Activated T-helper 1 cell treated with anti-CD3 and anti-CD28 coated beads, Interleukin-12 subunit alpha, Interleukin-12 subunit beta, Interleukin-2, Interleukin-4 antibody, amounts not matched to agents 30 ng/mL and 10 ng/mL and 1 ng/mL, durations not matched to agents 14 hours and 24 hours and 36 hours (primary cell): ENCODE data around the gene UNC5C. TPM values are rescaled to one million over a fixed set of nuclear protein-coding genes. Genes with fewer than 3 reads are reported as not detected.

Experiments
- DNase-seq: peaks from one replicate; pipeline ENCODE4 v3.0.0; 2021; ENCODE audit warnings: low spot score
- H3K27ac Mint-ChIP-seq: one replicate; pipeline ENCODE4 v1.8.0; 2021; ENCODE audit warnings: mild to moderate bottlenecking, mixed read lengths
- H3K27me3 Mint-ChIP-seq: one replicate; pipeline ENCODE4 v1.8.0; 2022; ENCODE audit warnings: mild to moderate bottlenecking, moderate library complexity, mixed read lengths; ENCODE audit not compliant: insufficient read depth
- H3K36me3 Mint-ChIP-seq: one replicate; pipeline ENCODE4 v1.8.0; 2021; ENCODE audit warnings: low read depth, mixed read lengths
- H3K4me1 Mint-ChIP-seq: one replicate; pipeline ENCODE4 v1.8.0; 2021; ENCODE audit warnings: low read depth, mixed read lengths
- H3K4me3 Mint-ChIP-seq: one replicate; pipeline ENCODE4 v1.8.0; 2021; ENCODE audit warnings: mild to moderate bottlenecking, moderate library complexity, mixed read lengths
- H3K9me3 Mint-ChIP-seq: one replicate; pipeline ENCODE4 v1.8.0; 2021; ENCODE audit warnings: mixed read lengths
- intact Hi-C: fragments of 100-400 bp; cut with micrococcal nuclease; formaldehyde crosslinking; loops from one replicate; pipeline ENCODE4 v1.15.1; 2024
- total RNA-seq: library from RNA; stranded (reverse); gene quantifications from 2 replicates; pipeline ENCODE4 v1.2.3, GENCODE V29; 2022

Gene UNC5C
- total RNA-seq, 1 donor from 2014 or later = not detected

DNA sequence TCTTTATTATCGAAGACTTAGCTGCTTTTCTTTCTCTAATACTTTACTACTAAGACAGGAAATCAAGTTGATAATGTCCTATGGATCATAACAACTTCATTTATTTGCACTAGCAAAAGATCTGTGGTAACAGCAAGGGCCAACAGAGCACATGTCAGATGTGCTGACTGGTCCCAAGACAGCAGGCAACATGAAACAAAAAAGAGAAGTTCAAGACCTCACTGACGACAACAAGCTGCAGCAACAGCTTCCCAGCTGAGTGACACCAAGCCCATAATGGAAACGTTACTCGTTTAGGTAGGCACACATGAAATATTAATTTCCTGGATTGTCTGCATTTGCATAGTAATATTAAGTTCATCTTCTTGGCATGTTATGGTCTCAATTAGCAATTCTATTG is 126.9 kb downstream of the UNC5C start:
- Mint-ChIP-seq H3K36me3 (no peaks in the 10 kb centered on the region), H3K4me3 (no peak overlapping the region), H3K27me3 (no peaks in the 10 kb centered on the region), H3K9me3 (no peaks in the 10 kb centered on the region), H3K27ac (no peak overlapping the region), H3K4me1 (no peaks in the 10 kb centered on the region)
- intact Hi-C loops = no loop called here
- DNase-seq = no peak

DNA sequence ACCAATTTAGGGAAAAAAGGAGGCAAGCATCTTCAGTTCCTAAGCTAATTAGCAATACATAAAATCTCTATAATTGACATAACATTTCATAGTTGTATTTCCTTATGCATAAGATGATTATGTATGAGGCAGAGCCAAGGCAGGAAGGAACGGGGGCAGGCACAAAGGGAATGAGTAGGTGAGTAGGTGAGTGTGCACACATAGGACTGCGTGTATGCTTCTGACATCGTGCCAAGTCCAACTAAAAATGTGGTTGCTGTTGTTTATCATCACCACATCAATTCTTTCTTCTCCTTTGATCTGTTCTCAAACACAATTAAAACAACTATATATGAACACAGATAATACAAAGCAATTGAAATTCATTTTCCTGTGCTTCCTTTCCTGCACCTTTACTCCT is 131.2 kb downstream of the UNC5C start:
- no peak overlapping the region for H3K27ac Mint-ChIP-seq

DNA sequence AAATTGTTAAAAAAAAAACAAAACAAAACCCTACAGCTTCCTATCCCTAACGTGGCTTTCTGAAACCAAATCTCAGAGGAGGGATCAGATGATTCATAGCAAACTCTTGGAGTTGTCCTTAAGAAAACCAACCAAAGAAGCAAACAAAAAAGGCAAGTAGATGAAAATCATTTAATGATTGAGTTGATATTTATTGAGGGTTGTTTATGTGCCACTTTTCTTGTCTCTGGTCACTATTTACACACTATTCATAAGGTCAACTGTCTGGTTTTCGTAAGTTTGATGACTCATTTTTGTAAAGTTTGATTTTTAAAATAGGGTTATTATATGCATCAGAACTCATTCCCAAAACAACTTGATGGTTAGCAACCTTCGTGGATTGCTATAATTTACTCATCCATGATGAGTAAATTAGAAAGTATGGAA is 133.4 kb downstream of the UNC5C start:
- H3K36me3 Mint-ChIP-seq = no peaks in the 10 kb centered on the region
- no peak for DNase-seq
- intact Hi-C loops = no loop called here
- no peak overlapping the region for H3K27ac Mint-ChIP-seq
- no peaks in the 10 kb centered on the region for H3K9me3 Mint-ChIP-seq
- no peak overlapping the region for H3K4me3 Mint-ChIP-seq
- H3K27me3 Mint-ChIP-seq = no peaks in the 10 kb centered on the region
- H3K4me1 Mint-ChIP-seq = no peaks in the 10 kb centered on the region

More for the DNA sequence above, 131.2 kb downstream of the UNC5C start:
- Mint-ChIP-seq H3K27me3 (no peaks in the 10 kb centered on the region), H3K4me1 (no peaks in the 10 kb centered on the region), H3K9me3 (no peaks in the 10 kb centered on the region), H3K36me3 (no peaks in the 10 kb centered on the region), H3K4me3 (no peak overlapping the region)
- DNase-seq = no peak
- intact Hi-C loops = no loop called here

DNA sequence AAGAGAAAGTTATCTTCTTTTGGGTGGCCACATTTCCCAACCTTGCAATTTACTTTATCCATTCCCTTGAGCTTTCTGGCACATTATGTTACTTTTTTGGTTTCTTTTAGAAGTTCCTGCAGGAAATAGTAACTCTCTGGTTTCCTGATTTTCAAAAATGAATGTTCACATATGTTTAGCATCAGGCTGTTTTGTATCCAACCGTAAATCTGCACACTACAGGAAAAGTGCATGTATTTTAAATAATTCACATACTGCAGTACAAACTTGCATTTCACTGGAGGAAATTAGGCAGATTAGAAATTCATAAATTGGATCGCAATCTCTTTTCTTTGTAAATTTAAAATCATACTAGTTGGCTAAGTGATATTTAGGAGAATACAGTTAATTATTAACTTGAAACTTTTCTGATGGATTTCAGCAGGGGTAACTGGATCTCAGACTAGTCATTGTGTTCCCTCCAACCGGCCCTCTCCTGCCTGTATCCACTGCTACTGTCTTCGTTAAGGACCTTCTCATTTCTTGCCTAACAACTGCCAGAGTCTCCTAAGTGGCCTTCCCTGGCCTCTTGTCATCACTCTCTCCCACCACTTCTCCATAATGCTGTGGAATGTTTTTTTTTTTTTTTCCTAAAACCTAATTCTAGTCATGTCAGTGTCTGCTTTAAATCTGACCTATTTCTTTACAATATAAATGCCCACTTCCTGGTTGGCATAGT is 137.2 kb downstream of the UNC5C start:
- Mint-ChIP-seq H3K36me3 (no peaks in the 10 kb centered on the region), H3K27ac (no peak overlapping the region), H3K4me1 (no peaks in the 10 kb centered on the region), H3K4me3 (no peak overlapping the region), H3K27me3 (no peaks in the 10 kb centered on the region), H3K9me3 (no peaks in the 10 kb centered on the region)
- intact Hi-C loops = no loop called here
- DNase-seq = no peak

DNA sequence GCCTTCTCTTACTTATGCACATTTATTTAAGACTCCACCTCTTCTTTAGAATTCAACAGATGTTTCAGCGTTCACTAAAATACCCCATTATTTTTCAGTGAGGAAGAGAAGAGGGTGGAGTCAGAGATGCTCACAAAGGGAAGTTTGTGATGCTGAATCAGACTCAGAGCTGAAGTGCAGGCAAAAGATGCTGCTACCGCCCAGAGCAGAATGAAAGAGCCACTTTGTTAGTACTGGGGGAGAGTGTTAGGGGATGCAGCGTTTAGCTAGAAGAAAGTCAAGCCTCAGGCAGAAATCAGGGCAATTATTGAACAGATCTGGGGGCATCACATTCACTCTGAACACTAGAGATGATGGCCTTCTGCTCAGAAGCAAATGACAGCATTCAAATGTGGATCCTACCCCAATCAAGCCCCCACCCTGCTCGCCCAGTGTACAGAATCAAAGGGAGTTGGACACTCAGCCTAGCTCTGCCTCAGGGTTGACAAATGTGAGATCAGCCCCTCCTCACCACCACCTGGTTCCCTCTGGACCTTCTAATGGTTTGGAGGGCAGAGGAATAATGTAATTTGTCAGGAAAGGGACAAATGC is 138.3 kb downstream of the UNC5C start:
- Mint-ChIP-seq H3K9me3 (no peaks in the 10 kb centered on the region), H3K4me3 (no peak overlapping the region), H3K36me3 (no peaks in the 10 kb centered on the region), H3K27me3 (no peaks in the 10 kb centered on the region), H3K27ac (no peak overlapping the region), H3K4me1 (no peaks in the 10 kb centered on the region)
- no peak for DNase-seq
- intact Hi-C loops = no loop called here

DNA sequence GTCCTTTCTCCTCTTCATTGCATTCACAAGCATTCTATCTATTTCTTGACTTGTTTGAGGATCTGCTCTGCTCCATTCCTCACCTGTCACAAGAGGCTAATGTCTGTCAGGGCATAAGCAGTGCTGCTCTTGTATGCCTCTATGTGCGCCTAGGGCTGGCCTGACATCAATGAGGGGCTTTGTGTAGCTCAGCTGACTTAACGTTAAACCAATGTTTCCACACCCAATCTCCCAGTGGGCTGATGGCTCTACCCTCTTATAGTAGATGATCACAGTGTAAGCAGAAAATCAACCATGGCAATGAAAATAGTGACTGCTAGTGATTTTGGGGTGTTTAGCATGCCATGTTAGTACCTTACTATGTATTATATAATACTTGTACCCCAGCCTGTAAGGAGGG is 139.0 kb downstream of the UNC5C start:
- Mint-ChIP-seq H3K9me3 (no peaks in the 10 kb centered on the region), H3K27ac (no peak overlapping the region), H3K27me3 (no peaks in the 10 kb centered on the region), H3K4me1 (no peaks in the 10 kb centered on the region), H3K4me3 (no peak overlapping the region), H3K36me3 (no peaks in the 10 kb centered on the region)
- intact Hi-C loops = no loop called here
- DNase-seq = no peak

DNA sequence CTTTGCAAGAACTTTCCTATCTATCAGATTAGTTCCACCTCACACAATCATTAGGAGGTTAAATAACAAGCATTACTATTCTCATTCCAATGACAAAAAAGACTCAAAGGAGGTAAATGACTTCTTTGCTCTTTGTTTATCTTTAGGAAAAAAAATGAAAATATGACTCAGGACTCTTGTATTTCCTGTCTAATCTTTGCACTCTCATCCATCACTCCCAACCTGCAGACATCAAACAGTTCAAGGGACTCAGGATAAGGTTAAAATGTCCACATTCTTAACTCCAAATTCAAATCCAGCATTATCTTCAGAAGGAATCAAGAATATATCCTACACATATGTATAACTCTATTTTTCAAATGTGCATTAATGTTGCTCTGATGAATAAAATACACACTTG is 139.6 kb downstream of the UNC5C start:
- intact Hi-C loops = no loop called here
- DNase-seq = no peak
- Mint-ChIP-seq H3K27me3 (no peaks in the 10 kb centered on the region), H3K36me3 (no peaks in the 10 kb centered on the region), H3K9me3 (no peaks in the 10 kb centered on the region), H3K4me3 (no peak overlapping the region), H3K4me1 (no peaks in the 10 kb centered on the region), H3K27ac (no peak overlapping the region)

DNA sequence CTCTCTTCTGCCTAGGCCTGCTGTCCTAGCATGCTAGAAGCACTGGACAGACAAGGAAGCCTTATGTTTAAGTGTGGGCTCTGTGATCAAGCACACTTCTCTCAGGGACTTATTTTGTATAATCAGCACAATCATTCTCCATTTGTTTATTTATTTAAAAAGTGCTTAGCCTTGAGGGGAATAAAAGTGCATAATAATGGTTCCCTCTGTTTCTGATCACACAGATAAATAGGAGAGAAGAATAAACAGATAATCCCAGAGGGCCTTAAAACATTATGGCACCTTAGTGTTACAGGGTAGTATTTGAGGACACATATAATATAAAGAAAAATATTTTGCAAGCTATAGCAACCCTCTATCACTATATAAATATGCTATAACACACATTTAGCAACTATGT is 146.5 kb downstream of the UNC5C start:
- intact Hi-C loops = no loop called here
- Mint-ChIP-seq H3K4me1 (no peaks in the 10 kb centered on the region), H3K9me3 (no peaks in the 10 kb centered on the region), H3K27ac (no peak overlapping the region), H3K36me3 (no peaks in the 10 kb centered on the region), H3K4me3 (no peak overlapping the region), H3K27me3 (peaks cover 2% of the 10 kb centered on the region)
- DNase-seq = no peak

DNA sequence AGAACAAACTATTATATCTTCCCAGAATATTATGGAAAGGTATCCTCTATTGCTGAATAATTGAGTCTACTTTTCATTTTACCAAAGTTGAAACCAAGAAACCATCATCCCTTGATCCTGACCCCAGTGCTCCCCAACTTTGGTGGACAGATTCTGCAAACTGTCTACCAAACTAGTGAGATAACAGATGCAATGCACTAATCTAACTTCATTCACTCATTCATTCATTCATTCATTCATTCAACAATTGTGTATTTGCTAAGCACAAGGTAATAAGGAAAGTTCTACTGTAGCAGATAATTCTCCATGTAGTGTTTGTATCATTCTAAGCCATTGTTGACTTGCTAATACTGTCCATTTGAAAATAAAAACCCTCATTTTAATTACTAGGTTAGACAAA is 150.6 kb downstream of the UNC5C start:
- Mint-ChIP-seq H3K36me3 (no peaks in the 10 kb centered on the region), H3K4me1 (no peaks in the 10 kb centered on the region), H3K27me3 (peaks cover 2% of the 10 kb centered on the region), H3K9me3 (no peaks in the 10 kb centered on the region), H3K27ac (no peak overlapping the region), H3K4me3 (no peak overlapping the region)
- no peak for DNase-seq
- intact Hi-C loops = no loop called here

DNA sequence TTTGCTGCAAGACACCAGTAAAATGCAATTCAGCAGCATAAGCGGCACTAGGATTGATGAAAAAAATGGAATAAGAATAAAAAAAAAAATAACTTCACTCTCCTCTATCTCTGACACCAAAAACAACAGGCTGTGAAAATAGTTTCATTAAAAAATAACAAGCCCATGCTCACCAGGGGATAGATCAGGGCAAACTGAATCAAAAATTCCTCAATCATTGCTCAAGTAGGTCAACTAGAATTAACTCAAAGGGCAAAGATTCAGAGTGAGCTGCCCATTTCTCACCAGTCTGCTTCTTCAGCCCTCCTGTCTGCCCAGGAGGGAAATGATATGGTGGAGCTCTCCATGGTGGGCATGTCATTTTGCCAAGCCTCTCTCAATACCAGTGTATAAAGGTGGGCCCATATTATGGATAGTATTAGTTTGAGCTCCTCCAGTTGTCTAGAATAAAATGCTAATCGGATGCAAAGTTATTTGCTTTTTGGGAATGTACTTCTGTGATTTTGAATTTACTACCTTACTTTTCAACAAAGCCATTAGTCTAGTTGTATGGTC is 153.9 kb downstream of the UNC5C start:
- no peak overlapping the region for H3K4me3 Mint-ChIP-seq
- intact Hi-C loops = no loop called here
- no peaks in the 10 kb centered on the region for H3K27me3 Mint-ChIP-seq
- H3K9me3 Mint-ChIP-seq = no peaks in the 10 kb centered on the region
- DNase-seq = no peak
- no peaks in the 10 kb centered on the region for H3K36me3 Mint-ChIP-seq
- no peak overlapping the region for H3K27ac Mint-ChIP-seq
- H3K4me1 Mint-ChIP-seq = no peaks in the 10 kb centered on the region

DNA sequence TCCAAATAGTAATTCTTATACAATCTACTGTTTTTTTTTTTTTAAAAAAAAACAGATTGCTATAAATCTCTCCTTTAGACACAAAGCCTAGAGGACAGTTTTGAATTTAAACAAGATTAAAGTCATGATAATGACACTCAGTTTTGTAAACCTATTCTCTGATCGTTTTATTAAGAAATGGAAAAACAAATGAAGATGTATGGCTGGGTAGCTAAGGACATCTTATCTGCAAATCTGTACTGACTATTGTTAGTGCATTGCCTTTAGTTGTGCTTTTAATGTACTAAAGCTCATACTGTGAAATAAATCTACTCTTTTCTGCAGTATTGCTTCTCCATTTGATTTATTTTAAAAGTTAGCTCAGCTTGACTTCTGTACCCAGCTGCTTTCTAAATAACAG is 155.0 kb downstream of the UNC5C start:
- DNase-seq = no peak
- H3K27ac Mint-ChIP-seq = no peak overlapping the region
- H3K36me3 Mint-ChIP-seq = no peaks in the 10 kb centered on the region
- no peaks in the 10 kb centered on the region for H3K9me3 Mint-ChIP-seq
- no peaks in the 10 kb centered on the region for H3K4me1 Mint-ChIP-seq
- no peak overlapping the region for H3K4me3 Mint-ChIP-seq
- intact Hi-C loops = no loop called here
- no peaks in the 10 kb centered on the region for H3K27me3 Mint-ChIP-seq

DNA sequence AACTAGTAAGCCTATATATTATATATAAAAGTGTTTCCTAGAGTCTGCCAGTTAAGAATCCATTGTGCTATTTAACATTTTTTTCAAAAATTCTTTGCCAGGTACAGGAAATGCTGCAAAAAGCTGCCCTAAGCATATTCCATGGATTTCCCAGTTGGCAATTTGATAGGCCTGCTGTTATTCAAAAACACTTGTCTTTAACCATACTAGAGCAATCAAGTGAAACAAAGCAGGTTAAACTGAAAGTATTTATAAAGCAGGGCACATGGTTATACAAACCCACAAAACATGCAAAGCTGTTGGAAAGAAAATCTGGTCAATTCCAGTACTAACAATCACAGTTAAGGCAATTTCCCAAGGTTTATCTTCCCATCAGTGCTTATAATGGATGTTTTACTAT is 159.9 kb downstream of the UNC5C start:
- no peak for DNase-seq
- peaks cover 3% of the 10 kb centered on the region for H3K27me3 Mint-ChIP-seq
- no peak overlapping the region for H3K4me3 Mint-ChIP-seq

DNA sequence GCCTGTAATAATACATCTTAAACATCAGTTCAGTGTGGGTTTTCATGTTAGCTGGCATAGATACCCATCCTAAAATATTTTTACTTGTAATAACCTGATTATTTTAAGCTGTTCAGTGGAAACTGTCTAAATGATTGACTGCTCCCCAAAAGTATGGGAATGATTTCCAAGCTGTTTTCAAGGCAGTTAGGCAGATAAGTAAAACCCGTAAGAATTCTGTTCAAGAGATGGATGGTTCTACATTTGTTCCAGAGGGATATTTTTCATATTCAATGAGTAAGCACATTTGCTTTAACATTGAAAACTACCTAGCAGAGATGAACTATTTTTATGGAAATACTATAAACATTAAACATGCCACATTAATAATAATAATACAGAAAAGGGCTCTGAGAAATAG is 161.1 kb downstream of the UNC5C start:
- intact Hi-C loops = no loop called here
- Mint-ChIP-seq H3K36me3 (no peaks in the 10 kb centered on the region), H3K4me1 (no peaks in the 10 kb centered on the region), H3K27me3 (peaks cover 3% of the 10 kb centered on the region), H3K9me3 (no peaks in the 10 kb centered on the region), H3K4me3 (no peak overlapping the region), H3K27ac (no peak overlapping the region)
- DNase-seq = no peak

More for the DNA sequence above, 159.9 kb downstream of the UNC5C start:
- intact Hi-C loops = no loop called here
- H3K27ac Mint-ChIP-seq = no peak overlapping the region
- no peaks in the 10 kb centered on the region for H3K36me3 Mint-ChIP-seq
- H3K4me1 Mint-ChIP-seq = no peaks in the 10 kb centered on the region
- H3K9me3 Mint-ChIP-seq = no peaks in the 10 kb centered on the region
